HG03354 (cell line): Measurements from ENCODE around the gene C19orf67.
A peak's percentile ranks its signal among the peaks of the same experiment; 100 is the strongest.

Experiments used
- ATAC-seq: cut with Tn5 transposase; IDR thresholded peaks from one replicate; pipeline ENCODE4 v1.9.1; 2021; ENCODE audit warnings: mild to moderate bottlenecking; ENCODE audit not compliant: unreplicated experiment, poor library complexity, severe bottlenecking

Gene C19orf67

GRCh38 chr19:14085309-14085995 is at the start of gene C19orf67:
TSS of gene C19orf67 (minus strand) at chr19:14085783. CDS start at chr19:14085627, 156 bp downstream.
- no peak for ATAC-seq

DNA sequence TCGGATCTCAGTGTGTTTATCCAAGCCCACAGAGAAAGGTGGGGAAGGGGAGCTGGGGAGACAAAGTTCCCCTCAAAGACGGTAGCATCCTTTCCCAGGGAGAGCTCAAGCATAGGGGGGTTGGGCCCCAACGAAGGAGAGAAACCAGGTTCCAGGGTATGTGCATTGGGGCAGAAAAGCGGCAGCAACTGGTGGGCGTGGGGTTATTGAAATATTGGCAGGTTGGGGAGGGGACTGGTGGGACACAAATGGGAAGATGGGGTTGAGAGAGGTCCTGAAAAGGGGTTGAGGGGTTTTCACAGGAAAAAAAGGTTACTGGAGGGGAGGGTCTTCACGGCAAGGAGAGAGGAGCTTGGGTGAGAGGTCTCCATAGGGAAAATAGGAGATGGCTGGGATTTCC is 49.8 kb upstream of the C19orf67 start:
- no peak for ATAC-seq

DNA sequence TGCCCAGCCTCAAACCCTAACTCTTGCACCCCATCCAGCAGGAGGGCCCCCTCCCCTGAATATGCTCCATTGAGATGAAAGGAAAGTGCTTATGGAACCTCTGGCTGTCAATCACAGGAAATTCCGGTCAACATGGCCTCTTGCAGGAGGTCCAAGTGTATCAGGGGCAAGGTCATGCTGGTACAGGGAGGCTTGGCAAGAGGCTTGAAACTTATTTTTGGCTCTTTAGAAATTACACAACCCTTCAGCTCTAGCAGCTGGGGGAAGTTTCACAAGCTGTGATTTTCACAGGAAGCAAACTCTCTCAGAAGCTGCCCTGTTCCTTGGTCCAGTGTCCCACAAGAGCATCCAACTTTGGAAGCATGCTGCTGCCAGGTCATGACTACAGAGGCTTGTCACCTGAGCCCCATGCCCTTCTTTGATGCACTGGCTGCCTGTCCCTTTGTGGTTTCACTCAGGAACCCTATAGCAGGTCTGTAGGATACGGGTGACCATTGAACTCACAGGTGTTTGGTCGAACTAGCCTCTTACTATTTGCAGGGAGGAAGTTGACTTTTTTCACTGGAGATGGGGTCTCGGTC is 42.4 kb upstream of the C19orf67 start:
- no peak for ATAC-seq

- ATAC-seq, result no peak
These were observed 41.6 kb upstream of the C19orf67 start for GRCh38 chr19:14127176-14127575.

GRCh38 chr19:14122924-14123323 is 37.3 kb upstream of the C19orf67 start:
- no peak for ATAC-seq

DNA sequence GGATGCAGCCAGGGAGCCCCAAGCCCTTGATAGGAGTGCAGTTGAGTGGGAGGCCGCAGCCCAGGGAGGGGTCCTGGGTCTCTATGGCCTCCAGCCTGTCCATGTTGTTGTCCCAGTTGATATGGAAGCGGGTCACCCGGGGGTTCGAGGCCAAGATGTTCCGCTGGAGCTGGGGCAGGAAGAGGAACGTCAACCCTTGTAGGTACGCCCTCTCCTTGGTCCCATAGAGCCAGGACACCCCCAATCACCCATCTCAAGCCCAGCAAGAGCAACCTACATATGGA is 34.9 kb upstream of the C19orf67 start:
- ATAC-seq, result no peak

DNA sequence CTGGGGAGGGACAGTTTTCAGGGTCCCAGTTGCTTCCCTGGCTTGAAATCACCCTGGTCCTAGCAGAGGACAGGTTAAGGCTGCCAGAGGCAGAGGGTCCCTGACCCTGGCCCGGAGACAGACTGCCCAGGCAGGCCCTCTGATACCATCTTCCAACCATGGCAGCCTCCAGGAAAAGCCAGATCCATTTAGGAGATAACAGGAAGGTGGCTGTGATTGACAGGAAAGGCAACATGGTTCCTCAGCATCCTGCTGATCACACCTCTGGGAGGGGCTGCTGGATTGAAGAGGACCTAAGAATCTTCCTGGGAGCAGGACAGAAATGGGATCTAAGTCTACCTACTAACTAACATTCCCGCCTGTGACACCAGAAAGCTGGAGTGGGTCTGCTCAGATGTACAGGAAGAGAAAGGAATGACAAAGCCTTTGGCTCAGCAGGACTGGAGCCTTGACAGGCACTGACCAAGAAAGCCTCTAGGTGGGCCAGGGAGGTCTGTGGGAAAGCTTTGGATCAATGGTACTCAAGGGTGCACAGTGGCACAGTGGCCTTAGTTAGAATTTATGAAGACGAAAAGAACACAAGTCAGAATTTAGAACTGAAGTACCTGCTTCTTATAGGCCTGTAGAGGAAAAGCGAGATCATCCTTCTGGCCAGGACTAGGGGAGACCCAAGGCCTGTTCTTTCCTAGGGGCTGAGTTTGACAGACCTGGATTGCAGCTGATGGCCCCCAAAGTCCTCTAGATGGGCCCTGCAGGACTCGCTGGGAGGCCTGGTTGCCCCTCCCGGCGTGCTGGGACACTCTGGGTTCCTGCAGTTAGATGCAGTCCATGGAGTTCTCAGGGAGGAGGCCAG is 34.3 kb upstream of the C19orf67 start:
- no peak for ATAC-seq

- ATAC-seq, result no peak
These were observed 33.6 kb upstream of the C19orf67 start for GRCh38 chr19:14119146-14119545.

- peak; percentile 31 for ATAC-seq
These were observed 32.8 kb upstream of the C19orf67 start for GRCh38 chr19:14118165-14119051.

DNA sequence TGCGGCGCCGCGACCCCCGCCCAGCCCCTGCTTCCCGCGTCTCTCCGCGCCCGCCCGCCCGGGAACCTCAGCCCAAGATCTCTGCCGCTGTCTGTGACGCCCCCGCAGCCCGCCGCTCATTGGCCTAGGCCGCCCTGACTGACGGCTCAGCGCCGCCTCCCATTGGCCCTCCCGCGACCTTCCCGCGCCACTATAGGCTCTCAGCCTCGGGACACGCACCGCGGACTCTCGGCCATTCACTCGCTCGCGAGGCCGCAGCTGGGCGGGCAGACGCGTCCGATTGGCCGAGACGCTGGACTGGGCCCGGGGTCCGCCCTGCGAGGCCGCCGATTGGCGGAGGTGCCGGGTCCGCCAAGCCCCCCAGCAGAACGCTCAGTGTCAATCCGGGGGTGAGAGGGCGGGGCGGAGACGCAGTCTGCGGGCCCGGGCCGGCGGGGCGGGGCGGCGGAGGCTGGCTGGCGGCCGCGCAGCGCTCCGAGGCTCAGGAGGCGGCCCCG is 32.1 kb upstream of the C19orf67 start, which contains the start of gene PRKACA:
PRKACA (minus strand) TSS at position 95 of the 497 bp plus-strand sequence. CDS start 215 bp downstream, outside the sequence.
- peak; percentile 93 for ATAC-seq

DNA sequence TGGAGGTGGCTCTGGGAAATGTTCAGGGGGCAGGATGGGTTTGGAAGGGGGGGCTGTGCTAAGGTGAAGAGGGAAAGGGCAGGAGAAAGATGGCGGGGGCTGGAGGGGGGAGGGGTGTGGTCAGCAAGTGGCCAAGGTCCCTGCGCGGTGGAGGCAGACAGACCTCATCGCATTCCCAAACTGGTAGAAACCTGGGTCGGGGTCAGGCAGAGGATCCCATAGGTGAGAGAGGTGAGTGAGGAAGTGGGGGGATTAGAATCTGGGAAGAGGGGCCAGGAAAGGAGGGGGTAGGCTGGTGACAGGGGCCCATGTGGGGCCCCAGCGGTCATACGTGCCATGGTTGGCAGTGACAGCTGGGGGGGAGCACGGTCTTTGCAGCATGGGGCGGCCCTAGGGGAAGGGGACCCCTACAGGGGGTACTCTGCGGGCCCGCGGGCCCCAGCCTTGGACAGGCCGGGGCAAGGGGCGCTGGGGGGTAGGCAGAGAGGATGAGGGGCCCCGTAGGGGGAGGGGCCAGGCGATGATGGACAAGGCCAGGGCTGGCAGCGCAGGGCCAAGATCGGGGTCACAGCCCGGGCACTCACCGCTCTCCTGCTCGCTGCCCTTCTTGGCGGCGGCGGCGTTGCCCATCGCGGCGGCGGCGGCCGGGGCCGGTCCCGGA is 31.5 kb upstream of the C19orf67 start:
- peak; percentile 8 for ATAC-seq

GRCh38 chr19:14116525-14116917 is 30.9 kb upstream of the C19orf67 start:
- no peak for ATAC-seq

DNA sequence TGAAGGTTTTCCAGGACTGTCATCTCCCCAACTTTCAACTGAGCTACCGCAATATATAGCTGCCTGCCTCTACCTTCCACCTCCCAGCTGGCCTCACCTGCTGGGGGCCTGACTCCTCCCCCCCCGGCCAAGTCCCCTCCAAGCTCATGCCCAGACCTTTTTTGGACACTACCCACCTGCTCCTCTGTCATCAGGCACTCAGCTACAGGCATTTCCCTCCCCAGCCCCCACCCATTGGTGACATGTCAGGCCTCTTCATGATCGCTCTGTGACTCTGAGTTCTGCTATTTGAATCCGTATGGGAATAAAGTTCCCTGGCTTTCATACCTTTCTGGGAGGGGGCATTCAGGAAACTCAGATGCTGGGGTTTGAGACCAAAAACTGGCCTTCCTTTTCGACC is 30.2 kb upstream of the C19orf67 start:
- ATAC-seq, result no peak

DNA sequence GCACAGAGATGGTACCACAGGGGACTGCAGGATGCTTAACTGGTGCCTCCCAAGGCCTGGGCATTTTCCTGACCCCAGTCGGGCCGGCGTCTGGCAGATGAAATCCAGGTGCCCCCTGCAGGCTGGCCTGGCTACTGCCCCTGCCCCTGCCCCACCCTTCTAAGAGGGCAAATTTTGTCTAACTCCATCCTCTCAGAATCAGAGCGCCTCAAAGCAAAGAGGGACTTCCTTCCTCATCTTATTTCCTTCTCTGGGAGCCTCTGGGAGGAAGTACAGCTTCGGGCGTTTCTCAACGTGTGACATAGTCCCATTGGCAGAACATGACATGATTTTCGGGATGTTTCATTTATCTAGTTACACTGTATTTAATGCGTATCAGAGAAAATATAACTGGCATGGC is 29.3 kb upstream of the C19orf67 start:
- ATAC-seq, result no peak

- no peak for ATAC-seq
These were observed 28.9 kb upstream of the C19orf67 start for GRCh38 chr19:14114439-14114838.

DNA sequence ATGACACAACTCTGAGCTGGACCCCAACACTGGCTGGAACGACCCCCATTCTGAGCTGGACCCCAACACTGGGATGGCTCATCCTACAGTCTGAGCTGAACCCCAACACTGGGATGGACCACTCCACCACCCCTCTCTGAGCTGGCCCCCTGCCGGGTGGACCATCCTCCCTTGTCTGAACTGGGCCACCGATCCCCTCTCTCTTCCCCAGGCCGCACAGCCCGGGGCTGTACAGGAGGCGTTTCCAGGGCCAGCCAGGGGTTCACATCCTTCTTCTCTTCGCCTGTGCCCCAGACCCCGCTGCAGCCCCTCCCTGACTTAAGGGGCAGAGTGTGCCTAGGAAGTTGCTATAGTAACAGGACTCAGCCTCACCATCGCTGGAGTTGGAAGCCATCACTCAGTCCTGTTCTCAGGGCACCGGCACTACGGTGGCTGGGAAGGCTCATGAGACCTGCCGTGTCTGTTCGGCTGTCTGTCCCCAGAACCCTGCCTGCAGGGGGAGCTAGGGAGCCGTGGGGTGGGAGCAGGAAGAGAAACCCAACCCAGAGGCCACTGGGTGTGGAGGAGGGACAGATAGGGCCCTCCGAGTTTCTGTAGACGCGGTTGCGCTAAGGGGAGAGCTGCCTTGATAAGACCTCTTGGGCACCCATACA is 28.3 kb upstream of the C19orf67 start:
- no peak for ATAC-seq

GRCh38 chr19:14112809-14113385 is 27.3 kb upstream of the C19orf67 start:
- no peak for ATAC-seq

GRCh38 chr19:14112051-14112808 is 26.6 kb upstream of the C19orf67 start:
- no peak for ATAC-seq
